HG02938 (cell line): ENCODE data around the gene CSF1.

Experiments
- ATAC-seq: cut with Tn5 transposase; IDR thresholded peaks from one replicate; pipeline ENCODE4 v1.9.1; 2021; ENCODE audit warnings: mild to moderate bottlenecking, moderate library complexity; ENCODE audit not compliant: unreplicated experiment

Gene CSF1

GRCh38 chr1:109882288-109883245, 28.1 kb upstream of the CSF1 start:
- ATAC-seq: no peak

GRCh38 chr1:109883248-109883955, 27.2 kb upstream of the CSF1 start:
- ATAC-seq: no peak

- no peak for ATAC-seq
Measured at GRCh38 chr1:109884242-109884891, 26.3 kb upstream of the CSF1 start.

GRCh38 chr1:109885589-109885988, 25.1 kb upstream of the CSF1 start:
- no peak for ATAC-seq

- ATAC-seq: no peak
Measured at GRCh38 chr1:109886827-109887226, 23.8 kb upstream of the CSF1 start.

GRCh38 chr1:109887271-109887670, 23.4 kb upstream of the CSF1 start:
- ATAC-seq: no peak

- ATAC-seq: no peak
Measured at GRCh38 chr1:109887884-109888283, 22.8 kb upstream of the CSF1 start.

- ATAC-seq: no peak
Measured at GRCh38 chr1:109889094-109889493, 21.6 kb upstream of the CSF1 start.

- no peak for ATAC-seq
Measured at GRCh38 chr1:109890115-109890953, 20.3 kb upstream of the CSF1 start.

- no peak for ATAC-seq
Measured at GRCh38 chr1:109891930-109892329, 18.7 kb upstream of the CSF1 start.

- ATAC-seq: no peak
Measured at GRCh38 chr1:109892561-109893368, 17.9 kb upstream of the CSF1 start.

GRCh38 chr1:109893532-109894171, 17.0 kb upstream of the CSF1 start:
- ATAC-seq: no peak

GRCh38 chr1:109894823-109895719, 15.6 kb upstream of the CSF1 start:
- no peak for ATAC-seq

GRCh38 chr1:109895720-109896504, 14.7 kb upstream of the CSF1 start:
- ATAC-seq: no peak

GRCh38 chr1:109896681-109897080, 14.0 kb upstream of the CSF1 start:
- no peak for ATAC-seq

- no peak for ATAC-seq
Measured at GRCh38 chr1:109897259-109897955, 13.2 kb upstream of the CSF1 start.

- no peak for ATAC-seq
Measured at GRCh38 chr1:109898842-109899241, 11.8 kb upstream of the CSF1 start.
